K562 (cell line): ENCODE data around the gene SLC7A4. TPM values are rescaled to one million over a fixed set of nuclear protein-coding genes. Genes with fewer than 3 reads are reported as not detected.

ENCODE experiments used
- CBX2 ChIP-seq: fragments of 200-600 bp; sonication (generic); IDR thresholded peaks from one replicate; pipeline ENCODE4 v1.6.1; 2012; ENCODE audit warnings: mild to moderate bottlenecking, low read length, inconsistent platforms; ENCODE audit not compliant: insufficient read depth, poor library complexity, severe bottlenecking
- CBX8 ChIP-seq: fragments of 200-600 bp; sonication (generic); IDR thresholded peaks from 2 replicates; pipeline ENCODE4 v1.6.1; 2012; ENCODE audit warnings: borderline replicate concordance, mixed run types, low read depth, mild to moderate bottlenecking, moderate library complexity, mixed read lengths, low read length, control low read depth, inconsistent platforms; ENCODE audit not compliant: poor library complexity, severe bottlenecking; ENCODE audit errors: extremely low read depth
- CHCHD3 ChIP-seq: fragments of 250-450 bp; sonication (Bioruptor Pico); IDR thresholded peaks from 2 replicates; pipeline ENCODE4 v2.1.2; 2022; ENCODE audit warnings: mild to moderate bottlenecking
- CHD1 ChIP-seq: fragments of 200-600 bp; sonication (generic); IDR thresholded peaks from one replicate; pipeline ENCODE4 v1.6.1; 2012; ENCODE audit warnings: mild to moderate bottlenecking, moderate library complexity, low read length, inconsistent platforms
- FOSL1 ChIP-seq: fragments of 200-800 bp; sonication (Bioruptor generic); conservative IDR thresholded peaks from 2 replicates; pipeline ENCODE4 v1.6.1; 2016; ENCODE audit warnings: missing genetic modification characterization, missing compliant biosample characterization
- FOXA3 ChIP-seq, 2 experiments: fragments of 450-650 bp in 1 of 2; sonication (generic) in 1 of 2; formaldehyde crosslinking; IDR thresholded peaks in 1 of 2; conservative IDR thresholded peaks in 1 of 2; 2 replicates each; pipeline versions ENCODE4 v1.4.0 to v1.8.0; 2020 to 2022; ENCODE audit warnings: mild to moderate bottlenecking in 2 of 2, missing genetic modification reagents in 1 of 2
- FOXJ2 ChIP-seq: fragments of 200-800 bp; sonication (Bioruptor generic); IDR thresholded peaks from 2 replicates; pipeline ENCODE4 v1.6.1; 2016; ENCODE audit warnings: missing genetic modification characterization, missing compliant biosample characterization
- MAFF ChIP-seq: IDR thresholded peaks from 2 replicates; pipeline ENCODE4 v1.6.1; 2012; ENCODE audit warnings: low read length, improper control_type of control experiment
- MEIS2 ChIP-seq: fragments of 450-650 bp; IDR thresholded peaks from 2 replicates; pipeline ENCODE4 v1.6.1; 2014; ENCODE audit warnings: mild to moderate bottlenecking; ENCODE audit not compliant: partially characterized antibody
- PML ChIP-seq: IDR thresholded peaks from 2 replicates; pipeline ENCODE4 v1.6.1; 2012; ENCODE audit warnings: low read length, inconsistent platforms
- POLR2G ChIP-seq: fragments of 200-400 bp; formaldehyde crosslinking; IDR thresholded peaks from 2 replicates; pipeline ENCODE4 v1.6.1; 2017; ENCODE audit warnings: low read depth, mild to moderate bottlenecking, antibody characterized with exemption, low read length, moderate library complexity
- POLR3A ChIP-seq: IDR thresholded peaks from 2 replicates; pipeline ENCODE4 v1.6.1; 2011; ENCODE audit warnings: borderline replicate concordance, mild to moderate bottlenecking, moderate library complexity; ENCODE audit not compliant: insufficient read length, insufficient read depth; ENCODE audit errors: extremely low read depth
- RFX1 ChIP-seq: fragments of 450-650 bp; IDR thresholded peaks from 2 replicates; pipeline ENCODE4 v1.6.1; 2016; ENCODE audit warnings: mild to moderate bottlenecking, moderate library complexity
- TRIM28 ChIP-seq: fragments of 450-650 bp; IDR thresholded peaks from 2 replicates; pipeline ENCODE4 v1.6.1; 2017
- ZNF408 ChIP-seq: fragments of 250-450 bp; sonication (Bioruptor Pico); IDR thresholded peaks from 2 replicates; pipeline ENCODE4 v1.4.0; 2020; ENCODE audit warnings: low read depth, mild to moderate bottlenecking, moderate library complexity
- ZNF431 ChIP-seq: sonication (generic); formaldehyde crosslinking; IDR thresholded peaks from 2 replicates; pipeline ENCODE4 v1.8.0; 2022; ENCODE audit warnings: mild to moderate bottlenecking, missing genetic modification reagents
- ZNF707 ChIP-seq: fragments of 250-450 bp; sonication (Bioruptor Pico); conservative IDR thresholded peaks from 2 replicates; pipeline ENCODE4 v1.8.0; 2022; ENCODE audit warnings: inconsistent platforms, mild to moderate bottlenecking, moderate library complexity
- ZNF75A ChIP-seq: fragments of 450-650 bp; formaldehyde crosslinking; IDR thresholded peaks from 2 replicates; pipeline ENCODE4 v1.4.0; 2020; ENCODE audit warnings: mild to moderate bottlenecking
- polyA plus RNA-seq, 8 experiments: library from polyadenylated mRNA; depleted of rRNA in 4 of 8; stranded (reverse) in 5 of 8; unstranded in 3 of 8; fragments of >200 nt; fragmentation: Nextera tagmentation in 2 of 8; fragmentation: Illumina TruSeq in 1 of 8; extraction: Ambion mirVana in 2 of 8; extraction: Trizol in 1 of 8; gene quantifications; 2 replicates each; pipeline versions ENCODE4 v1.2.1 to v1.2.3, GENCODE V29; 2011 to 2014; ENCODE audit warnings: inconsistent platforms in 1 of 8, missing spikeins in 1 of 8
- total RNA-seq, 7 experiments: library from RNA; depleted of rRNA in 6 of 7; stranded (reverse); fragments of >200 nt in 6 of 7; fragmentation: Illumina TruSeq in 2 of 7; extraction: Trizol in 2 of 7; gene quantifications; 2 replicates each; pipeline versions ENCODE4 v1.2.1 to v1.2.3, GENCODE V29; 2011 to 2021; ENCODE audit warnings: low replicate concordance in 1 of 7
- TF ChIP-seq, protein P1 (sequence below), 2 experiments: fragments of 200-800 bp in 1 of 2; sonication (Bioruptor generic) in 1 of 2; sonication (generic) in 1 of 2; formaldehyde crosslinking in 1 of 2; IDR thresholded peaks in 1 of 2; conservative IDR thresholded peaks in 1 of 2; 2 replicates each; pipeline versions ENCODE4 v1.5.0 to v1.6.1; 2016 to 2020; ENCODE audit warnings: missing compliant biosample characterization in 1 of 2, missing genetic modification characterization in 1 of 2, missing genetic modification reagents in 1 of 2
- TF ChIP-seq, protein P2 (sequence below): sonication (generic); formaldehyde crosslinking; IDR thresholded peaks from 2 replicates; pipeline ENCODE4 v1.8.0; 2023; ENCODE audit warnings: mild to moderate bottlenecking, missing genetic modification reagents
- TF ChIP-seq, protein P3 (sequence below): fragments of 250-450 bp; sonication (Bioruptor Pico); IDR thresholded peaks from 2 replicates; pipeline ENCODE4 v1.5.0; 2022; ENCODE audit warnings: mild to moderate bottlenecking
- TF ChIP-seq, protein P4 (sequence below): fragments of 250-450 bp; sonication (Bioruptor Pico); IDR thresholded peaks from 2 replicates; pipeline ENCODE4 v1.5.0; 2021

Gene SLC7A4
- total and polyA plus RNA-seq, 9 of the 15 experiments (the other 6 are each of a cell fraction or from before 2014, with no cell fraction given), result not detected

DNA sequence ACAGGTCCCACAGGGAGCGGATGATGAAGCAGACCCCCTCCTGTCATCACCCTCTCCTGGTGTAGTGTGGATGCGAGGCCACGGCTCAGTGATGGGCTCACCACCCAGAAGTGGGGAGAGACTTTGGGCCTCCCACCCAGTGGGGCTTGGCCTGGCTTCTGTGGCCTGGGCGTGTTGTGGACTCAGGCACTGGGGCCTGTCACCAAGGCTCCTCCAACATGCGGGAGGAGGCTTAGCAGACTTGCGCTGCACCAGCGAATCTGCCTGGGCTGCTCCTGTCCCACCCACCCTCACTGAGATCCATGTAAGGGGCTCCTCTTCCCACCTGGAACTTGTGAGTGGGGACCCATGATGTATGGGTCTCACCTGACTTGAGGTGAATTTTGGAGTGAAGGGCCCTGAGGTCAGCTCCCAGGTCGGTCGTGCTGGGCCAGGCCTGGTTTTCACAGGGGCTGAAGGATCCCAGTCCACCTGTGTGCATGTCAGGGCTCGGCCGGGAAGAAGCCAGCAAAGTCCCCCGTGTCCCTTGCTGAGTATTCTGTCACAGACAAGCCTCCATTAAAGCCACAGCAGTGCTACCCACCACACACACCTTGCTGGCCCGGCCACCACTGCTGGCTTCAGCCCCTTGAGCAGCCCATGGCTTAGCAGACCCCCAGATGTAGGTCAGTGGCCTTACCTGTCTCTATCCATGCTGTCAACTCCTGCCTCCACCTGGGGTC is 34.7 kb downstream of the SLC7A4 start (continued):
- TF ChIP-seq, protein P1, sequence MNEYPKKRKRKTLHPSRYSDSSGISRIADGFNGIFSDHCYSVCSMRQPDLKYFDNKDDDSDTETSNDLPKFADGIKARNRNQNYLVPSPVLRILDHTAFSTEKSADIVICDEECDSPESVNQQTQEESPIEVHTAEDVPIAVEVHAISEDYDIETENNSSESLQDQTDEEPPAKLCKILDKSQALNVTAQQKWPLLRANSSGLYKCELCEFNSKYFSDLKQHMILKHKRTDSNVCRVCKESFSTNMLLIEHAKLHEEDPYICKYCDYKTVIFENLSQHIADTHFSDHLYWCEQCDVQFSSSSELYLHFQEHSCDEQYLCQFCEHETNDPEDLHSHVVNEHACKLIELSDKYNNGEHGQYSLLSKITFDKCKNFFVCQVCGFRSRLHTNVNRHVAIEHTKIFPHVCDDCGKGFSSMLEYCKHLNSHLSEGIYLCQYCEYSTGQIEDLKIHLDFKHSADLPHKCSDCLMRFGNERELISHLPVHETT (CRISPR knock-in tag; conservative IDR thresholded peaks at IDR 0.05 in 1 of 2, IDR thresholded peaks at IDR 0.05 in 1 of 2), result no peak
- TF ChIP-seq ZNF707 (CRISPR knock-in tag) (no peak), ZNF431 (CRISPR knock-in tag) (no peak), CBX2 (no peak), CBX8 (no peak), CHCHD3 (CRISPR knock-in tag) (peak; percentile 59; the same call in 1 of the 2 replicates), POLR2G (no peak), CHD1 (no peak), ZNF408 (CRISPR knock-in tag) (no peak), MEIS2 (no peak), TRIM28 (no peak), POLR3A (no peak), ZNF75A (CRISPR knock-in tag) (0 out of 2 replicates have a peak, but pooled peaks have one; percentile 39), FOXA3 (CRISPR knock-in tag; conservative IDR thresholded peaks at IDR 0.05 in 1 of 2, IDR thresholded peaks at IDR 0.05 in 1 of 2) (no peak; a peak in 1 of 4 replicates), PML (no peak), FOSL1 (tag) (no peak), MAFF (no peak), RFX1 (no peak), FOXJ2 (tag) (no peak)
- TF ChIP-seq, protein P2, sequence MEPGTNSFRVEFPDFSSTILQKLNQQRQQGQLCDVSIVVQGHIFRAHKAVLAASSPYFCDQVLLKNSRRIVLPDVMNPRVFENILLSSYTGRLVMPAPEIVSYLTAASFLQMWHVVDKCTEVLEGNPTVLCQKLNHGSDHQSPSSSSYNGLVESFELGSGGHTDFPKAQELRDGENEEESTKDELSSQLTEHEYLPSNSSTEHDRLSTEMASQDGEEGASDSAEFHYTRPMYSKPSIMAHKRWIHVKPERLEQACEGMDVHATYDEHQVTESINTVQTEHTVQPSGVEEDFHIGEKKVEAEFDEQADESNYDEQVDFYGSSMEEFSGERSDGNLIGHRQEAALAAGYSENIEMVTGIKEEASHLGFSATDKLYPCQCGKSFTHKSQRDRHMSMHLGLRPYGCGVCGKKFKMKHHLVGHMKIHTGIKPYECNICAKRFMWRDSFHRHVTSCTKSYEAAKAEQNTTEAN, result no peak
- TF ChIP-seq, protein P3, sequence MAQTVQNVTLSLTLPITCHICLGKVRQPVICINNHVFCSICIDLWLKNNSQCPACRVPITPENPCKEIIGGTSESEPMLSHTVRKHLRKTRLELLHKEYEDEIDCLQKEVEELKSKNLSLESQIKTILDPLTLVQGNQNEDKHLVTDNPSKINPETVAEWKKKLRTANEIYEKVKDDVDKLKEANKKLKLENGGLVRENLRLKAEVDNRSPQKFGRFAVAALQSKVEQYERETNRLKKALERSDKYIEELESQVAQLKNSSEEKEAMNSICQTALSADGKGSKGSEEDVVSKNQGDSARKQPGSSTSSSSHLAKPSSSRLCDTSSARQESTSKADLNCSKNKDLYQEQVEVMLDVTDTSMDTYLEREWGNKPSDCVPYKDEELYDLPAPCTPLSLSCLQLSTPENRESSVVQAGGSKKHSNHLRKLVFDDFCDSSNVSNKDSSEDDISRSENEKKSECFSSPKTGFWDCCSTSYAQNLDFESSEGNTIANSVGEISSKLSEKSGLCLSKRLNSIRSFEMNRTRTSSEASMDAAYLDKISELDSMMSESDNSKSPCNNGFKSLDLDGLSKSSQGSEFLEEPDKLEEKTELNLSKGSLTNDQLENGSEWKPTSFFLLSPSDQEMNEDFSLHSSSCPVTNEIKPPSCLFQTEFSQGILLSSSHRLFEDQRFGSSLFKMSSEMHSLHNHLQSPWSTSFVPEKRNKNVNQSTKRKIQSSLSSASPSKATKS, result no peak; the same call in 1 of the 2 replicates
- TF ChIP-seq, protein P4, sequence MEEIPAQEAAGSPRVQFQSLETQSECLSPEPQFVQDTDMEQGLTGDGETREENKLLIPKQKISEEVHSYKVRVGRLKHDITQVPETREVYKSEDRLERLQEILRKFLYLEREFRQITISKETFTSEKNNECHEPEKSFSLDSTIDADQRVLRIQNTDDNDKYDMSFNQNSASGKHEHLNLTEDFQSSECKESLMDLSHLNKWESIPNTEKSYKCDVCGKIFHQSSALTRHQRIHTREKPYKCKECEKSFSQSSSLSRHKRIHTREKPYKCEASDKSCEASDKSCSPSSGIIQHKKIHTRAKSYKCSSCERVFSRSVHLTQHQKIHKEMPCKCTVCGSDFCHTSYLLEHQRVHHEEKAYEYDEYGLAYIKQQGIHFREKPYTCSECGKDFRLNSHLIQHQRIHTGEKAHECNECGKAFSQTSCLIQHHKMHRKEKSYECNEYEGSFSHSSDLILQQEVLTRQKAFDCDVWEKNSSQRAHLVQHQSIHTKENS (CRISPR knock-in tag), result no peak
